ENCODE results near the gene TSKU.

GRCh38 chr11:76773921-76774361, 9.2 kb upstream of the TSKU start:
- no peak for TF ChIP-seq EZH2 (IDR thresholded peaks at IDR 0.05; ENCODE audit: insufficient read depth, poor library complexity, severe bottlenecking)
- no peak for TF ChIP-seq EZH2phosphoT487 (IDR thresholded peaks at IDR 0.05; ENCODE audit: insufficient read depth, low read depth)
